BLaER1 (cell line): Measurements from ENCODE around the gene TSPAN16.
"Not testable (repeated sequence)": the region's sequence is repeated elsewhere in the genome, so short reads cannot be mapped to it uniquely, and the experiment has no call there.

Experiments
- H3K27ac ChIP-seq: shearing (Covaris generic); formaldehyde crosslinking; 2 replicates; pipeline ENCODE4 v1.8.1; 2022
- H3K27me3 ChIP-seq: shearing (Covaris generic); formaldehyde crosslinking; 2 replicates; pipeline ENCODE4 v1.8.1; 2022
- H3K36me3 ChIP-seq: shearing (Covaris generic); formaldehyde crosslinking; 2 replicates; pipeline ENCODE4 v1.8.1; 2022
- H3K4me1 ChIP-seq: shearing (Covaris generic); formaldehyde crosslinking; 2 replicates; pipeline ENCODE4 v1.8.1; 2022
- H3K4me2 ChIP-seq: shearing (Covaris generic); formaldehyde crosslinking; 2 replicates; pipeline ENCODE4 v1.8.1; 2022
- H3K4me3 ChIP-seq: shearing (Covaris generic); formaldehyde crosslinking; 2 replicates; pipeline ENCODE4 v1.8.1; 2022
- H3K9ac ChIP-seq: shearing (Covaris generic); formaldehyde crosslinking; 2 replicates; pipeline ENCODE4 v1.8.1; 2022
- H3K9me3 ChIP-seq: shearing (Covaris generic); formaldehyde crosslinking; 2 replicates; pipeline ENCODE4 v1.8.1; 2022
- H4K20me1 ChIP-seq: shearing (Covaris generic); formaldehyde crosslinking; 2 replicates; pipeline ENCODE4 v1.8.1; 2022
- Cebpa-rat ChIP-seq: shearing (Covaris generic); IDR thresholded peaks from 2 replicates; pipeline ENCODE4 v1.8.1; 2022

Gene TSPAN16

GRCh38 chr19:11300811-11301120 lies 4.8 kb downstream of the TSPAN16 start:
- no peaks in the 10 kb centered on the region for H3K9me3 ChIP-seq
- H3K4me1 ChIP-seq = no peaks in the 10 kb centered on the region
- no peaks in the 10 kb centered on the region for H3K27me3 ChIP-seq
- H3K36me3 ChIP-seq = no peaks in the 10 kb centered on the region
- no peak overlapping the region for H3K9ac ChIP-seq
- no peak overlapping the region for H3K4me3 ChIP-seq
- H3K4me2 ChIP-seq = no peak overlapping the region
- H3K27ac ChIP-seq = no peak overlapping the region
- no peaks in the 10 kb centered on the region for H4K20me1 ChIP-seq
- no peak for TF ChIP-seq Cebpa-rat

DNA sequence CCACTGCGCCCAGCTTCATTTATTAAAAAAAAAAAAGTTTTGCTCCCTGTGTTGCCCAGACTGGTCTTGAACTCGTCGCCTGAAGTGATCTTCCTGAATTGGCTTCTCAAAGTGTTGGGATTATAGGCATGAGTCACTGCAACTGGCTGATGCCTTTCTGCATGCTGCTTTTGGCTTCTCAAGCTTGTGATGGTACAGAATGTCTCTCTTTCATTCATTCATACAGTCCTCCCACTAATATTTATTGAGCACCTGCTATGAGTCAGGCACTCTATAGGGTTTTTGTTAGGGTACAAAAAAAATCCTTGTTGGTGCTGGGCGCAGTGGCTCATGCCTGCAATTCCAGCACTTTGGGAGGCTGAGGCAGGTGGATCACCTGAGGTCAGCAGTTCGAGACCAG lies 9.0 kb downstream of the TSPAN16 start:
- H3K9me3 ChIP-seq = no peaks in the 10 kb centered on the region
- H3K4me2 ChIP-seq = no peak overlapping the region
- H3K4me3 ChIP-seq = no peak overlapping the region
- no peaks in the 10 kb centered on the region for H3K27me3 ChIP-seq
- H4K20me1 ChIP-seq = no peaks in the 10 kb centered on the region
- TF ChIP-seq Cebpa-rat = no peak
- H3K9ac ChIP-seq = no peak overlapping the region
- no peaks in the 10 kb centered on the region for H3K36me3 ChIP-seq
- H3K27ac ChIP-seq = no peak overlapping the region
- H3K4me1 ChIP-seq = no peaks in the 10 kb centered on the region

GRCh38 chr19:11306337-11306736 lies 10.4 kb downstream of the TSPAN16 start:
- no peak overlapping the region for H3K27ac ChIP-seq
- no peaks in the 10 kb centered on the region for H3K36me3 ChIP-seq
- no peaks in the 10 kb centered on the region for H3K27me3 ChIP-seq
- no peak overlapping the region for H3K9ac ChIP-seq
- H3K4me1 ChIP-seq = no peaks in the 10 kb centered on the region
- no peaks in the 10 kb centered on the region for H4K20me1 ChIP-seq
- no peak for TF ChIP-seq Cebpa-rat
- no peak overlapping the region for H3K4me2 ChIP-seq
- no peak overlapping the region for H3K4me3 ChIP-seq
- no peaks in the 10 kb centered on the region for H3K9me3 ChIP-seq

DNA sequence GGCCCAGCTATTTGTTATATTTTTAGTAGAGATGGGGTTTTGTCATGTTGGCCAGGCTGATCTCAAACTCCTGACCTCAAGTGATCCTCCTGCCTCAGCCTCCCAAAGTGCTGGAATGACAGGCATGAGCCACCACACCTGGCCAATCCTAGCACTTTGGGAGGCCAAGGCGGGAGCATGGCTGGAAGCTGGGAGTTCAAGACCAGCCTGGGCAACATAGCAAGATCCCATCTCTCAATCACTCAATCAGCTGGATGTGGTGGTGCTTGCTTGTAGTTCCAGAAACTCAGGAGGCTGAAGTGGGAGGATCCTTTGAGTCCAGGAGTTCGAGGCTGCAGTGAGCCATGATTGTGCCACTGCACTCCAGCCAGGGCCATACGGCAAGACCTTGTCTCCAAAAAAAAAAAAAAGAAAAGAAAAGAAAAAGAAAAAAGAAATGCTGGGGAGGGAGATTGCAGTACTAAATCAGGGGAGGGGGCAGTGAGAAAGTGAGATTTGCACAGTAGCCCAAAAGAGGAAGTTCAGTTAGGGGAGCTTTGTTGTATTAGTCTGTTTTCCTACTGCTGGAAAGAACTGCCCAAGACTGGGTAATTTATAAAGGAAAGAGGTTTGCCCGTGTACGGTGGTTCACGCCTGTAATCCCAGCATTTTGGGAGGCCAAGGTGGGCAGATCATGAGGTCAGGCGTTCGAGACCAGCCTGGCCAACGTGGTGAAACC lies 24.5 kb downstream of the TSPAN16 start:
- not testable (repeated sequence) for H3K27me3 ChIP-seq, H4K20me1 ChIP-seq, H3K27ac ChIP-seq, H3K36me3 ChIP-seq, H3K4me3 ChIP-seq, H3K9ac ChIP-seq, H3K9me3 ChIP-seq
- peak overlapping the region; percentile 94 for H3K4me2 ChIP-seq
- peaks cover 86% of the 10 kb centered on the region for H3K4me1 ChIP-seq

DNA sequence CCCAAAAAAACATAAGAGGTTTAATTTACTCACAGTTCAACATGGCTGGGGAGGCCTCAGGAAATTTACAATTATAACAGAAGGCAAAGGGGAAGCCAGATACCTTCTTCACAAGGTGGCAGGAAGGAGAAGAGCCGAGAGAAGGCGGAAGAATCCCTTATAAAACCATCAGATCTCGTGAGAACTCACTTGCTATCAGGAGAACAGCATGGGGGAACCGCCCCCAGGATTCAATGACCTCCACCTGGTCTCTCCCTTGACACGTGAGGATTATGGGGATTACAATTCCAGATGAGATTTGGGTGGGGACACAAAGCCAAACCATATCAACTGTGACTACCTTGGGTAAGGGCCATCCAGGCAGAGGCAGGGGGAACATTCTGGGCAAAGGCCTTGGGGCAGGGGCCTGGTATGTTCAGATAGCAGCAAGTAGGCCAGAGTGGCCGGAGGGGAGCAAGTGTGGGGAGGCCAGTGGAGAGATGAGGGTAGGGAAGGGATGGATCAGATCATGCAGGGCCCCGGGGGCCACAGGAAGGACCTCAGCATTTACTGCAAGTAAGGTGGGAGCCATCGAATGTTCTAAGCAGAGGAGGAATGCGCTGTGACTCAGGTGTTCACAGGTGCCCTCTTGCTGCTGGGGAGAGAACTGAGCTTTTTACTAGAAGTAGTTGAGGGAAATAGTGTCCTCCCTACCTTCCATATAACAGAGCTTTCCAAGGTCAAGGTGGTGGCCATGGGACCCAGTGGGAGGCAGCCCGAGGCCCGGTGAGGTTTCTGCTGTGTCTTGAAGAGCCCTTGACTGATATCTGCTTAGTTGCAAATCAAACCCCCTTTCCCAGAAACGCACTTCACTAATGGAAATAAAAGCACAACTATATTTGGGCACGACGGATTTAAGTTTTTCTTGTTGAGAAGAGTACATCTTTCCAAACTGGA lies 25.5 kb downstream of the TSPAN16 start:
- no peaks in the 10 kb centered on the region for H4K20me1 ChIP-seq
- no peak overlapping the region for H3K4me3 ChIP-seq
- no peaks in the 10 kb centered on the region for H3K9me3 ChIP-seq
- no peak overlapping the region for H3K9ac ChIP-seq
- H3K27me3 ChIP-seq = no peaks in the 10 kb centered on the region
- peaks cover 92% of the 10 kb centered on the region for H3K4me1 ChIP-seq
- H3K4me2 ChIP-seq = peak overlapping the region; percentile 94
- no peak for TF ChIP-seq Cebpa-rat
- H3K27ac ChIP-seq = no peak overlapping the region
- peaks cover 9% of the 10 kb centered on the region for H3K36me3 ChIP-seq

DNA sequence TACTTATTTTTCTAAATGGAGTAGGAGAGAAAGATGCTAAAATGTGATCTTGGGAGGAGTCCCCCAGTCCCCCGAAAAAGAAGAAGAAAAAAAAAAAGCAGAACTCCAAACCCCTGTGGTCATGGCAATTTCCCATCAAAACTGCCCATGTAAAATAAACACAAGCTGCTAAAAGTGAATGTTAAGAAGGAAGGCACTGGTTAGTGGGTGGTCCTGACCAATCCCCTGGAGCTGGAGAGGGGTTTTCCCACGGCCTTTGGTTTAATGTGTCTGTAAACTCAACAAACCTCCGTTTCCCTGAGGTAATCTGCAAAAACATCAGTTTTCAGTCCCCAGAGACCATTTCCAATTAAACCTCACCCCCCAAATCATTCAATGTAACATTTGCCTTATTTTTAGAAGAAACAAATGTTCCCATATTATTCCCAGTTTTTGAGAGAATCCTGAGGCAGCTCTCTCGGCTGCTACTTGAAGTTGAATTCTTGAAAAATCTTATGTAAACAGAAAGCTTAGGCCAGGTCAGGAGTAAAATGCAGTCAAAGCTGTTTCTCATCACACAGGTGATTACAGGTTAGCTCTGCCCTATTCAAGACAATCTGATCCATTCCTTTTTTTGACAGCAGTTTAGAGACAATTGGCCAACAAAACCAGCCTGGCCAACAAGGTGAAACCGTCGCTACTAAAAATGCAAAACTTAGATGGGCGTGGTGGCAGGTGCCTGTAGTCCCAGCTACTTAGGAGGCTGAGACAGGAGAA lies 26.5 kb downstream of the TSPAN16 start:
- Histone ChIP-seq H4K20me1 (no peaks in the 10 kb centered on the region), H3K4me3 (no peak overlapping the region), H3K9me3 (no peaks in the 10 kb centered on the region), H3K27ac (no peak overlapping the region), H3K4me2 (peak overlapping the region; percentile 94), H3K9ac (no peak overlapping the region), H3K27me3 (no peaks in the 10 kb centered on the region), H3K36me3 (peaks cover 19% of the 10 kb centered on the region), H3K4me1 (peaks cover 86% of the 10 kb centered on the region)
- no peak for TF ChIP-seq Cebpa-rat

DNA sequence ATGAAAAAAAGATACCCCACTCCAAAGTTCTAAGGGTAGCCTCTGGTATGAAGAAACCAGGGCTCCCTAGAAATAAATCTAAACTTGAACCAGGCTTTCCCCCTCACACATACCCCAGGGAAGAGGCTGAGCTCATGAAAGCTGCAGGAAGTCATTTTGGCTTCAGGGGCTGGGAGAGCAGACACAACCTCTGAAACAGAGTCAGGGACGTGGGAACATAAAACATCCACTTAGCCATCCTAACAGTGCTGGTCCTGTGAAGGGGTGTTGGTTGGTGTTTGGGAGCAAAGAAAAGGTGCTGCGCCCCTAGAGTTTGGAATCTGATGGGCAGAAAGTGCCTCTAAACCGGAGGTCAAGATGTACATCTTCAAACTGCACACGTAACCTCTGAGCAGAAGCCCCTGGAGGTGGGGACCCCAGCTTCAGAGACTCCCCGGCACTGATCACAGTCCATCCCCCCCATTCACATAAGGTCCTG lies 27.7 kb downstream of the TSPAN16 start:
- H3K36me3 ChIP-seq = peaks cover 31% of the 10 kb centered on the region
- H3K9ac ChIP-seq = peak overlapping the region; percentile 73
- H3K27me3 ChIP-seq = no peaks in the 10 kb centered on the region
- H3K4me3 ChIP-seq = peak overlapping the region; percentile 45; the same call in 1 of the 2 replicates
- peak overlapping the region; percentile 92 for H3K27ac ChIP-seq
- H4K20me1 ChIP-seq = no peaks in the 10 kb centered on the region
- H3K4me2 ChIP-seq = peak overlapping the region; percentile 94
- no peaks in the 10 kb centered on the region for H3K9me3 ChIP-seq
- H3K4me1 ChIP-seq = peaks cover 75% of the 10 kb centered on the region
- no peak for TF ChIP-seq Cebpa-rat

DNA sequence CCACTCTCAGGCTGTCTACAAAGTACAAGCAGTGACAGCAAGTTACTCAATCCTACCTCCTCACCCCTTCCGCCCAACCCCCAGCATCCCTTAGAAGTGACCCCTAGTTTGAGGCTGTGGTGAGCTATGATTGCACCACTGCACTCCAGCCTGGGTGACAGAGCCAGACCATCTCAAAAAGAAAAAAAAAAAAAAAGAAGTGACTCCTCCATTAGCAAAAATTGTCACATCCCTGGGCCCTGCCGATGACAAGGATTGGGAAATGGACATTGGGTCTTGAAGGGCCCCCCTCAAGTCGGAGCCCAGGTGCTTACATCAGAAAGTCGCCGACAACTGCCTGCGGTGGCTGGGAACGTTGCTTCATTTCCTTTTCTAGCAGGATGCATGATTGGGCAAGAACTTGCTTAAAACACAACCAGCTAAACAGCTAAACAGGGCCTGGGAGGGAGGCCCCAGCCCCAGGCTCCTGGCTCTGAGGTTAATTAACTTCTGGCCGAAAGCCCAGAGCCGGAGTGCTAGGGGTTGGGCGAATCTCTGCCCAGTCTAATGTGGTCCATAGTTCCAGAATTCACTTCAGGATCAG lies 28.2 kb downstream of the TSPAN16 start:
- peaks cover 70% of the 10 kb centered on the region for H3K4me1 ChIP-seq
- H3K9ac ChIP-seq = peak overlapping the region; percentile 73
- no peaks in the 10 kb centered on the region for H3K9me3 ChIP-seq
- H3K27ac ChIP-seq = peak overlapping the region; percentile 92
- H3K36me3 ChIP-seq = peaks cover 33% of the 10 kb centered on the region
- peak overlapping the region; percentile 94 for H3K4me2 ChIP-seq
- peak; percentile 100 for TF ChIP-seq Cebpa-rat
- no peaks in the 10 kb centered on the region for H3K27me3 ChIP-seq
- no peaks in the 10 kb centered on the region for H4K20me1 ChIP-seq
- peak overlapping the region; percentile 45; the same call in 1 of the 2 replicates for H3K4me3 ChIP-seq

GRCh38 chr19:11324748-11325389 lies 28.9 kb downstream of the TSPAN16 start:
- H3K9me3 ChIP-seq = no peaks in the 10 kb centered on the region
- peaks cover 63% of the 10 kb centered on the region for H3K4me1 ChIP-seq
- no peak for TF ChIP-seq Cebpa-rat
- no peaks in the 10 kb centered on the region for H3K27me3 ChIP-seq
- H4K20me1 ChIP-seq = no peaks in the 10 kb centered on the region
- peak overlapping the region; percentile 94 for H3K4me2 ChIP-seq
- peaks cover 33% of the 10 kb centered on the region for H3K36me3 ChIP-seq
- H3K9ac ChIP-seq = peak overlapping the region; percentile 73
- H3K27ac ChIP-seq = peak overlapping the region; percentile 92
- peak overlapping the region; percentile 45; the same call in 1 of the 2 replicates for H3K4me3 ChIP-seq
